HG03175 (cell line): ENCODE measurements around the gene TNFRSF21.
"Not testable (repeated sequence)": the region's sequence is repeated elsewhere in the genome, so short reads cannot be mapped to it uniquely, and the experiment has no call there.

ENCODE experiments used
- ATAC-seq: cut with Tn5 transposase; IDR thresholded peaks from one replicate; pipeline ENCODE4 v1.9.1; 2021; ENCODE audit warnings: mild to moderate bottlenecking, moderate library complexity; ENCODE audit not compliant: unreplicated experiment

Gene TNFRSF21

GRCh38 chr6:47230579-47230978, 79.1 kb downstream of the TNFRSF21 start:
- no peak for ATAC-seq

GRCh38 chr6:47229255-47229654, 80.5 kb downstream of the TNFRSF21 start:
- ATAC-seq: no peak

GRCh38 chr6:47228093-47228492, 81.6 kb downstream of the TNFRSF21 start:
- not testable (repeated sequence) for ATAC-seq

GRCh38 chr6:47223251-47223650, 86.5 kb downstream of the TNFRSF21 start:
- not testable (repeated sequence) for ATAC-seq

GRCh38 chr6:47221565-47221964, 88.1 kb downstream of the TNFRSF21 start:
- ATAC-seq: no peak

- ATAC-seq: no peak
Observed at GRCh38 chr6:47209632-47210031, 100.1 kb downstream of the TNFRSF21 start.

- ATAC-seq: no peak
Observed at GRCh38 chr6:47207261-47207660, 102.4 kb downstream of the TNFRSF21 start.

GRCh38 chr6:47206626-47207025, 103.1 kb downstream of the TNFRSF21 start:
- no peak for ATAC-seq

GRCh38 chr6:47203938-47204611, 105.6 kb downstream of the TNFRSF21 start:
- ATAC-seq: no peak

GRCh38 chr6:47203266-47203937, 106.3 kb downstream of the TNFRSF21 start:
- peak; percentile 75 for ATAC-seq

GRCh38 chr6:47202644-47203205, 107.0 kb downstream of the TNFRSF21 start:
- ATAC-seq: no peak

GRCh38 chr6:47200536-47201334, 109.0 kb downstream of the TNFRSF21 start:
- no peak for ATAC-seq

- ATAC-seq: no peak
Observed at GRCh38 chr6:47197682-47198640, 111.7 kb downstream of the TNFRSF21 start.

- ATAC-seq: no peak
Observed at GRCh38 chr6:47196113-47196512, 113.6 kb downstream of the TNFRSF21 start.

GRCh38 chr6:47195011-47195650, 114.6 kb downstream of the TNFRSF21 start:
- no peak for ATAC-seq

GRCh38 chr6:47188588-47189021, 121.1 kb downstream of the TNFRSF21 start:
- no peak for ATAC-seq

GRCh38 chr6:47187893-47188587, 121.7 kb downstream of the TNFRSF21 start:
- no peak for ATAC-seq

GRCh38 chr6:47187113-47187512, 122.6 kb downstream of the TNFRSF21 start:
- ATAC-seq: no peak

GRCh38 chr6:47182291-47182957, 127.3 kb downstream of the TNFRSF21 start:
- no peak for ATAC-seq
